Stimulated activated CD8-positive, alpha-beta memory T cell treated with anti-CD3 and anti-CD28 coated beads, Interleukin-15, amount 100 ng/mL, for 24 hours (primary cell): ENCODE results near the gene ZFP57.

ENCODE experiments used
- DNase-seq: peaks from one replicate; pipeline ENCODE4 v3.0.0-alpha.2; 2020; ENCODE audit warnings: low read depth

The ZFP57 gene

DNA sequence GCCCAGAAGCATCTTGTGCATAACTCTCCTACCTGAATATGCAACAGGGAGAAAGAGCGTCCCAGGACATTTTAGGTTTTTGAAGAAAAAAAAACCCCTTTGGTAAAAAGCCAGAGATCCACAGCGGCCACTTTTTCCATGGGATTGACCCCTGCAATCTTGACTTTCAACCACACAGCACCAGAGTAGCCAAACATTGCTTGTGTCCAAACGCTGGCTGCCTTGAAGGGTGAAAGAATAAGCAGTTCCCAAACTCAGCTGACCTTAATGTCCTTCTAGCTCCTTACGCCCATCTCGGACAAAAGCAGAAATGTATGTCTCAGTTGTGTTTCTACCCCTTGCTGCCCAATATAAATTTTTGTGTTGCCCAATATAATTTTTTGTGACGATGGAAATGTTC, 25.3 kb downstream of the ZFP57 start:
- DNase-seq = no peak

DNA sequence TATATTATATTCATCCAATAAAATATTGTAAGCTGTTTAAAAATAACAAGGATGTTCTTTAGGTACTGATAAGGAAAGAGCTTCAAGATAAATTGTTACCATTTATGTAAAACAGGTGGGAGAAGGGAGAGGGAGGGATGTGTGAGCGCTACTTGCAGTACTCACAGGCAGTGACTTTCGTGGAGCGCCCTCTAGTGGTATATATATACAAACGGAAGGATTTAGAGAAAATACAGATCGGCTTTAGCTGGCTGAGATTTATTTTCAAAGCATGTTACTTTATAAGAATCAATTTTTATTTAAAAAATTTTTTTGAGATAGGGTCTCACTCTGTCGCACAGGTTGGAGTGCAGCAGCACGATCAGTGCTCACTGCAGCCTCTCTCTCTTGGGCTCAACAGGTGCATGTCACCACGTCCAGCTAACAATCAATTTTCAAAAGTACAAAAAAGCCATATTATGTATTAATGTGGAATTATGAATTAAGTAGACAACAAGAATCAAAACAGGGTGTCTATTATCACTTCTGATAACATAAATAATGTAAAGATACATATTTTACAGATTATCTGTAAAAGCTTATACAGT, 27.4 kb downstream of the ZFP57 start:
- DNase-seq = no peak

DNA sequence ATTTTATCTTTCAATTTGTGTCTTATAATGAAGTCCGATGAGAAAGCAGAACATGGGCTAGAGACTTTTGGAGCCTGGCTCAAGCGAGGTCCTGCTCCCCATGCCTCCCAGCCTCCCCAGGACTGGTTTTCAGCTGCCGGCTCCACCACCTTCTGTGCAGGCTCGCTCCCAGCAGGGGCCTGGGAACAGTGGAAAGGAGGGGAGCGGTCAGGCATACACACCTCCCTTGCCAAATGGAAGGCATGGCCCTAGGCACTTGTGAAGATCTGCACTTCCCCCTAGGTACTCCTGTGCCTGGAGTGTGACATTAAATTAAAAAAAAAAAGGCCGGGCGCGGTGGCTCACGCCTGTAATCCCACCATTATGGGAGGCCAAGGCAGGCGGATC, 28.8 kb downstream of the ZFP57 start:
- no peak for DNase-seq

DNA sequence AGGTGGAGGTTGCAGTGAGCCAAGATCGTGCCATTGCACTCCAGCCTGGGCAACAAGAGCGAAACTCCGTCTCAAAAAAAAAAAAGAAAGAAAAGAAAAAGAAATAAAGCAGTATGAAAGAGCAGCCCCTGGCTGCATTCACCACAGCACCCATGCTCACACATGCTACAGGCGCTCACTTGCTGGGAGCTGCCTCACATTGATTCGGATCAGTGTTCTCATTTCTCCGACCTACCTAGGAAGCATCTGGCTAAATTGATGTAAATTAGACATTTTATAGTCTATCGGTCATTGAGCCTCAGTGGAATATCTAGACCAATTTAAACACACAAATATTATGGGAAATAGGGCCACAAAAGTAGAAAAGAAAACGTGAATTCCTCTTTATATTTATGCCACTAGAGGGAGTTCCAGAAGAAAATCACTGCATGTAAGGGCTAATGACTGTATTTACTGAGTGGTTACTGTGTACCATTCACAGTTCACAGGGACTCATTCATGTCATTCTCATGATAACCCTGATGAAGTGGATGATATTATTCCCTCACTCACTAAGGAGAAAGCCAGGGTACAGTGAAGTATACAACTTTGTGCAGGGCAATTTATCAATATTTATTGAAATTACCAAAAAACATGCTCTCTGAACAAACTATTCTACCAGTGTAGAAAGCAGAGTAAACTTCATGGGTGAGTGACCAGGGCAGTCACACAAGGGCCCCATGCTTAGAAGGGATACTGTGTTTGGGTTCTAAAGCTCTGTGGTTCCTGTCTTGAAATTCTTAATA, 29.3 kb downstream of the ZFP57 start:
- no peak for DNase-seq

DNA sequence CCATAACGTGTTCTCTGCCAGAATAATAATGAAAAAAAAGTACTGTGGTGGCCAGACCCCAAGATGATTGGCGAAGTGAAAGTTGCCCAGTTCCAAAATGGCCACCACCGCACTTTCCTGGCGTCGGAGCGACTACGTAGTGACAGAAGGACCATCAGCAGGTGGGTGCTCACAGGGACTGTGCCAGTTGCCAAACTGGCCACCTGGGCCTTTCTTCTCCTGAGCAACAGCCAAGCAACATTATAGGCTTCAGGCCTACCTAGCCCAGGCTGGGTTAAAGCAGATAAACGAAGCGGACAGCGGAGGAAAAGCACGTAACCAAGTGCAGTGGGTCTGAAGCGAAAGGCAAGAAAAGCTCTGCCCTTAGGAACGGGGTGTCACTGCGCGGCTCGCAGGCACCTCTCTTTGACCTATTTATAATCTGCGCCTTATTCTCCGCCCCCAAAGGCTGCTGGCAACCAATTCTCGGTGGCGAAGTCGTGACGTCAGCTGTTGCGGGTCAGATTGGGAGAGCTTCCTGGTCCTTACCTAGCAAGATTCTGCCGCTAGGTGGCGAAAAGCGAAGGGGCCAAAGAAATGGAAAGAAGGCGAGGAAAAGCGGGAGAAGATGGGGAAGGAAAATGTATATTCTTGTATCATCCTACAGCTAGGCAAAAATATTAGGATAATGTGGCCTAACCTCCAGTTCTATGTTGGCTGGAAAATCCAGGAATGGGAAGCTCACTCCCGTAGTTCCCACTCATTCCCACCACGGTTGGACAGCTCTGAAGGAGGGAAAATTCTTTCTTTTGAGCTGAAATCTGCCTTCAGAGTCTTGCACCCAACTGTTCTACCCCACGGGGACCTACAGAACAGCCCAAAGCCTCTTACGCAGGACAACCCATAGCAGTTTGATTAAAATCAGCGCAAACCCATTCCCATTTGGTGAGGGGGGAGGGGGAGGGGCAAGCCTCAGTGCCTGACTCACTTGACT, 31.0 kb downstream of the ZFP57 start:
- DNase-seq = peak; percentile 89

DNA sequence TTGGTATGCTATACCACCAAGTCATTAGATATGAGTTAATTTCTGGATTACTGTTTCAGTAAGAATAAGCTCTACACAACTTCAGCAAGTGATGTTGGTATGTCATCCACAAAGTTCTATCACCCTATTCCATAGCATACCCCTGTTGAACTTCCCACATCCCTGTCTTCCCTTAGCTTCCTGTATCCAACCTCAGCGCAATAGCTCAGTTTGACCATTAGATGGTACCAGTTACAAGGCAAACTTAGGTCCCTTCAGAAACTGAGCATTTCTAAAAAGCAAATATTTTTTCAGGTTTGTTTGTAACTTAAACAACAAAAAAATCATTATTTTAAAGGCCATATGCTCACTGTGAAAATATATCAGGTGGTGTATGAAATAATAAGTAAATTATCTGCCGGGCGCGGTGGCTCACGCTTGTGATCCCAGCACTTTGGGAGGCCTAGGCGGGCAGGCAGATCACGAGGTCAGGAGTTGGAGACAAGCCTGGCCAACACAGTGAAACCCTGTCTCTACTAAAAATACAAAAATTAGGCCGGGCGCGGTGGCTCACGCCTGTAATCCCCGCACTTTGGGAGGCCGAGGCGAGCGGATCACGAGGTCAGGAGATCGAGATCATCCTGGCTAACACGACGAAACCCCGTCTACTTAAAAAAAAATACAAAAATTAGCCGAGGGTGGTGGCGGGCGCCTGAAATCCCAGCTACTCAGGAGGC, 32.9 kb downstream of the ZFP57 start:
- no peak for DNase-seq

DNA sequence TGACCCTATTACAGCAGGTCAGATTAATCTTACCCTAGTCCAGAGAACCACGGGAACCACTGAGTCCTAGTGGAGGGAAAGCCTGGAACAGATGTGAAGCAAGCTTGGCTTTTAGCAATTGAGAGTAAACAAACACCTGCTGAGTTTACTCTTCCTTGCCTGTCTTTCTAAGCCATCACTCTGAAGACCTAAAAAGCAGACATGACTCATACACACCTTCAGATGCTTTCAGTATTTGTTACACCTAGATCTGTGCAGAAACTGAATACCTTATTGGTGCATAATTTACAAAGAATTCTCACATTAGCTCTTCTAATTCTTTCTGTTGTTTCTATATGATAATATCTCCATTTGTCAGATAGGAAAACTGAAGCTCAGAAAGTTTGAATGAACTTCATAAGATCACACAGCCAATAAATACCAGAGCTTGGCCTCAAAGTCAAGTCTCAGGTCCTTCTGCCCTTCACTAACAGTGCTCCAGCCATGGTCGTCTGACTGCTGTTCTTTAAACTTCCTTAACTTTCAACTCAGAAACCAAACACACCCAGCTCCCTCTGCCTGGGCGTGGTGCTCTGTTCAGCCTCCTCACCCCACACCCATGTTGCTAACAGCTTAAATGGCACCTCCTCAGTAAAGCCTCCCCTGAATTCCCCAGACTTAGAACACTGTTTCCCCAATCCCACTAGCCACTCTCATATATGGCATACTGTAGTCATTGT, 39.4 kb downstream of the ZFP57 start:
- no peak for DNase-seq

DNA sequence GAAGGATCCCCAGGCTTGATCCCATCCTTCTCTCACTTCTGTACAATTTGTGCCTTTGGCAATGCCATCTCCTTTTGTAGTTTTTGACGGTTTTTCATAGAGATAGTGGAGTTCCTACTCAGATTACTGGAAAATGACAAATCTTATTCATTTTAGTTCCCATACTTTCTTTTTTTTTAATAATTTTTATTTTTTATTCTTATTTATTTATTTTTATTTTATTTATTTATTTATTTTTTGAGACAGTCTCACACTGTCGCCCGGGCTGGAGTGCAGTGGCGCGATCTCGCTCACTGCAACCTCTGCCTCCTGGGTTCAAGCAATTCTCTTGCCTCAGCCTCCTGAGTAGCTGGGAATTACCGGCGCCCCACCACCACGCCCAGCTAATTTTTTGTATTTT, 43.7 kb downstream of the ZFP57 start:
- no peak for DNase-seq

DNA sequence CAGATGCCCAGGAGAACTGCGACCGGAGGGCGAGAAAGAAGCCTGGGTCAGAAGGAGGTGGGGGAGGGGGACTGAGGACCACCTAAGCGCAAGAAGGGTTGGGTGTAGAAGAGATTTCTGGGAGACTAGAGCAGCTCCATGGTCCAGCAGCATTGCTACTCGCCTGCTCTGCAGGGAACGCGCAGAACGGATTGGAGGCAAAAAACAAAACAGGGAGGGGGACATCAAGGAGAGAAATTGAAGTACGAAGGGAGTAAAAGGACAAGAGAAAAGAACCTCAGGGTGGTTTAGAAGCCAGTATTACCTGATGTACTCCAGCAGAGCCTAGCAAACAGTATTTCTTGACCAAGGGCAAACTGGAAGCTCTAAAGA, 47.4 kb downstream of the ZFP57 start:
- no peak for DNase-seq

DNA sequence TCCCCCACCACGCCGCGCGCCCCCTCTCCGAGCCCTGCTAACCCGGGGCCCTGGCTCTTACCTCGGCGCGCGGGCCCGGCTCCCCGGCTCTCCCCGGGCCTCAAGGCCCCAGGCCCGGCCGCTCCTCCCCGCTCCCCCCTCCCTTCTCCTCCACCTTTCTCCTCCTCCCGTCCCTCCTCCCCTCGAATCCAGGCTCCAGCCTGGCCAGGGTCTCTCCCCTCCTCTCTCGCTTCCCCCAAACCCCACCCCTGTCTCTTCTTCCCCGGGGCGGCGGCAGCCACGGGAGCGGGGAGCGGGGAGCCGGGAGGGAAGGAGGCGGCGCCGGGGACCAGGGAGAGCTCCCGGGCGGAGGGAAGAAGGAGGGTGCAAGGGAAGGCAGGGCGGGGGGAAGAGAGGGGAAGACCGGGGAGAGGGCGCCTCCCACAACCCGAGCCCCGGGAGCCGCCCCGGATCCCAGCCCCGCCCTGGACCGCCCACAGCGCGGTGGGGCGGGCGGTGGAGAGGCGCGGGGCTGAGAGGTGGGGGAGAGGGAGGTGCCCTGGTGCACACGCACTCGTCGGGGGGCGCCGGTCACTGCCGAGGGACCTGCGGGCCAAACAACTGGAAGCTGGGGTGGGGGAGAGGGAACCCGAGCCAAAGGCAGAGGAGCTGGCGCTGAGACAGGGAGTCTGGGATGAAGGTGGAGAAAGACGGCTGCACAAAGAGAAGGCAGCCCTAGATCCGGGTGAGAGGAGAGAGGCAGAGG, 48.0 kb downstream of the ZFP57 start, which contains the start of gene GABBR1:
Gene GABBR1, minus strand, starts transcription at position 395 of the 745 bp plus-strand sequence. CDS start 798 bp downstream, outside the sequence.
- peak; percentile 27 for DNase-seq

DNA sequence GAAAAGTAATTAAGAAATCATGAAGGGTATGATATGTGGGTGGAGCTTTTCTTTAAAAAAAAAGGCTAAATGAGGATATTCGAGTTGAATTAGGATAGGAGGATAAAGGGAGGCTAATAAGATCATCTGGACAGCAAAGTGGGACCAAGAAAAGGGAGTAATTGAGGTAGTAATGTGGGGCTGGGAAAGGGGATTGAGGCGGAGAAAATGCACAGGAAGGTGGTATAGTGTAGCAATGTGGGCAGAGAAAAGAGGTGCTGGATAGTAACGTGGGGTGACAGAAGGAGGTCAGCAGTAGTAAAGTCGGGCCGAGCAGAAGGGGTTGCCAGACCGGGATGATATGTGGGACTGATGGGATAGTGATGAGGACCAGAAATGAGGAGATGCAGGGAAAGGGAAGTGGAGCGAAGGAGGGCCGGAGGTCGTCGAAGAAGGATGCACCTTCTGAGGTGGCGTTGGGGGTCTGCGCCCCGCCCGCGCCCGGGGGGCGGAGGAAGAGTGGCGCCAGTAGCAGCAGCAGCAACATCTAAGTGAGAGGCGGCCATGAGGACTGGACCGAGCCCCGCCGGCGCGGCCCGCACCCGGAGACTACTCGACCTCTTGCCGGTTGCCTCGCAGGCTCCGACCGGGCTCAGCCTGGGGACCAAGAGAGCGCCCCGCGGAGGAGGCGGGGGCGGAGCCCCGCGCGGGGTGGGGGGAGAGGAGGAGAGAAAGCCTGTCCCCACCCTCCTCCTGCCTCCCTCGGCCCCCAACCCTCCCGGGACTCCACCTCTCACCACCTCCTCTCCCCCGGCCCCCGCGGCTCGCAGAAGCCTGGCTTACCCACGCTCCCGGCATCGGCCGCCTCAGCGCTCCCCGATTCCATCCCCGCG, 48.9 kb downstream of the ZFP57 start:
- no peak for DNase-seq

DNA sequence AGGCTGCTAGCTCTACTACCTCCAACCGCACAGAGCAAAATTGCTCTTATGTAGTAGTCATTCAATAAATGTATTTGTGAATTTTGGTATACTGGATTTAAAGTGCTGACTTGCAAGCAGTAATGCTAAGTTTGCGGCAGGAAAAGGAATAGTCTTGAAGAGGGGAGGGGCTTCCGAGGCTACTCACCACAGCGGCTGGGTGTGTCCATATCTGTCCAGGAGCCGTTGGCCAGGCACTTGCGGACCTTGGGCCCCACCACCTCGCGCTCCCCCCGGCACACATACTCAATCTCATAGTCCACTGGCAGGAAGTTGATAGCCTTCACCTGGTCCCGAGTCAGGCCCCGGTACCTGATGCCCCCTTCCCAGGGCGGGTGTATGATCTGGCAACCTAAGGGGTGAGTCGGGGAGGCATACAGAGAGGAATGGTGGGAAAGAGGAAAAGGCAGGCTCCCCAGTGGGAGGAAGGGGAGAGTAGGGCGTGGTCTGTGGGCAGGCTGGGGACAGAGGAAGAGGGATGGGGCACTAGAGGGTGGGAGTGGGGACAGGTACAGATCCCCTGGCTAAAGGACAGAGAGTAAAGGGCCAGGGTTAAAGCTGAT, 49.6 kb downstream of the ZFP57 start:
- DNase-seq = no peak

DNA sequence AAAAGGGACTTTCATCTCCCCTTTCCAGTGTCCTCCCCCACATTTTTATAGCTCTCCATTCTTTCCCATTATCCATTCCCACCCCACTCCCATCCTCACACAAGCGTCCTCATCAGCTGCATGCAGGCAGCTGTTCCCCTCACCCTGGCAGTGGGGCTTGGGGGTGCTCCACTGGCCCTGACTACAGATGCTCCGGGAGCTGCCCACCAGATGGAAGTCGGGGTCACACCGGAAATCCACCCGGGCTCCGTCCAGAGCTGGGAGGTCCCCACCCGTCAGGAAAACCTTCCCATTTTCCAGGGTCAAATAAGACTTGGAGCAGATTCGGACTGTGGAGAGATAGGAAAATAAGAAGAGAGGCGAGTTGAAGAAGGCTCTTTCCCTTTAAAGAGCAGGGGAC, 50.6 kb downstream of the ZFP57 start:
- no peak for DNase-seq

DNA sequence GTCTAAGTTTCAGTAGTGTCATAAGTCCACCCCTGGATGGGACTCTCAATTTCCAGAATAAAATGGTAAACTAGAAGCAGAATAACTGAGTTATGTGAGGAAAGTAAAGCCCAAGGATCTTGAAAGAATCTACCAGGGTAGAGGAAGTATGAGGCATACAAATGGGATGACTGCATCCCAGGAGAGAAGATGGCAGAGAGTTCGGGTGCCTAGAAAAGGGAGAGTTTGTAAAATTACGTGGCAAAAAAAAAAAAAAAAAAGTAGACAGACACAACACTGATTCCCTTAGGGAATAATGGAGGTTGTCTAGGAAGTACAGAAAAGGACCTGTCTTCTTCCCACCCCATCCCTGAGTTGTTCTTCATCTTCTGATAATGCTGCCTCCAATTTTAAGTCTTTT, 51.4 kb downstream of the ZFP57 start:
- DNase-seq = no peak

DNA sequence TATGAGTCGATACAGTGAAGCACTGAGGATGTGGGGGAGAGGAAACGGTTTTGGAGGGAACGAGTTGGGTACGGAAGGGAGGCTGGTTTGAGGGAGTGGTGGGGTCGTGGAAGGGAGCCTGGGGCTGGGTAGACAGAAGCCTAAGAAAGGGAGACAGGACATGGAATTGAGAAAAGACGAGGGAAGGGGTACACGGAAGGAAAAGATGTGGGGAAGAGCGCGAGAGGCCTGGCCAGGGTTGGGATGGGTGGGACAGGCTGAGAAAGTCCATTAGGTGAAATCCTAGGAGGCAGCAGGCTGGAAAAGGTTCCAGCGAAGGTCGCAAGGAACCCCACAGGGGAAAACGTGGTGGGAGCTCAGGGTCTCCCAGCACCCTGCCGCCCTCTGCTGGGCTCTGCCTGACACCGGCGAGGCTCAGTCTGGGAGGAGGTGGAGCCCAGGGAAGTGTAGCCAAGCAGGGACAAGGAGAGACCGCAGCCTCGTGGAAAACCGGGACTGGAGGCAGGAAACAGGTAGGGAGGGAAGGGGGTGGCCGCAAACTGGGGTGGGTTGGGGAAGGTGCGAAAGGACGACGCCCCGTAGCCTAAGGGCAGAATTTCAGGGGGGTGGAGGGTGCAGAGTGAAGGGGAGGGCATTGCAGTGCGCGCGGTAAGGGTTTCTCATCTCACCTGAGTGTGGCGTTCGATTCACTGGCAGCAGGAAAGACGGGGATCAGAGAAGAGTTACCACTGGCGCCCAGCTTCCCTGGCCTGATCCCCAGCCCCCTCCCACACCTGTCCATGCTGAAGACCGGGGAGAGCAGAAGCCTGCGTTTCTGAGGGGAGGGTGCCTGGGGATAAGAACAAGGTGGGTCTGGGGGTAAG, 52.3 kb downstream of the ZFP57 start:
- no peak for DNase-seq

DNA sequence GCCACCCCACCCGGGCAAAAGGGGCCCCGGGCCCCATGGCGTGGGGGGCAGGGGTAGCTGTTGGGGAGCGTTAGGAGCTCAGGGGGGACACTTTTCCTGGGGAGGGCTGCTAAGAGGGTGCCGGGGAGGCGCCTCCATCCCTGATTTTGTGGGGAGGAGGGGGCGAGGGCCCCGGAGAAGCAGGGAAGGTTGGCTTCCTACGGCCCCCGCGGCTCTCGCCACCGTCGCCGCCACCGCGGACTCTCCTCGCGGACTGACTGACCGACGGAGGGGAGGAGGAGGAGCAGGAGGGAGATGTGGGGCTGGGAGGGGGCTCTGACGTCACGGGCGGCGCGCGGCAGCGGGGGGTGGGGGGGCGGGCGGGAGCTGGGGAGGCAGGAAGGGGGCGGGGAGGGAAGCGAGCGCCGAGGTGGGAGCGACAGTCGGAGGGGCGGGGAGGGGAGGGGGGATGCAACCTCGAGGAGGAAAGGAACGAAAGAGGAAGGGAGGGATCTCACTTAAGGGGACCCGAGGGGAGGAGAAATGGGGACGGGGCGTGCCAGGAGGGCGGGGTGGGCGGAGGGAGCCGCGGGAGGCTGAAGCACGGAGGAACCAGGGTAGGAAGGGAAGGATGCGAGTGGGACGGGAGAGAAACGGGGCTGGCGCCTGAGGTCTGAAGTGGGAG, 53.1 kb downstream of the ZFP57 start:
- DNase-seq = no peak

DNA sequence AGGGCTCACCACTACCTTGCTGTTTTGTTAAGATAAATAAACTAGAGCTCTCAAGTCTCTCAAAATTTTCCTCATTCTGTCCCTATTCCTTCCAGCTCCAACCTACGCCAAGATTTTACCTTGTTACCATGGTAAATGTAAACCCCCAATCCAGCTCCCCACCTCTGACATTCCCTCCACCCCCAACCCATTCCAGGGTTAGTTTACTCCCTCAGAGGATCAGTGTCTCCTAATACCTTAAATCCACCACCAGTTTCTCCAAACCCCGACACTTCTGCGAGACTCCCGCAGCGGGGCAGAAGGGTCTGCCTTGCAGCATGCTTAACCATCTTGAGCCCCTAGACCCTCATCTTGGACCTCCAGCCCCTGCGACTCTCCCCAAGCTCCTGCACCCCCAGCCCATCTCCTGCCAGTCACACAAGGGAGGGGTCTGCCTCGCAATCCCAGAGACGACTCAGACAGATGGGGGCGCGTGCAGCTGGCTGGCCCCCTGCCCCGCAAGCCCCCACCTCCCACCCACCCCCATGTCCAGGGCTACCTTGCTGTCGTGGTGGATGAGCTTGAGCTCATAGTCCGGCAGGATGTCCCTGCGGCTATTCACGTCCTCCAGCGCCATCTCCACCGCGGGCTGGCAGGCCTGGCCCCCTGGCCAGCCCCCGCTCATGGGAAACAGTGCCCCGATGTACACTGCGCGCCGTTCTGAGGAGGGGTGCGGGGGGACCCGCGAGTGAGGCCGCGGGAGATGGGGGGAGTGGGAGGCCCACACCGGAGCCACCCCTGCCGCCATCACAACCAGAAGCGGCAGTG, 53.8 kb downstream of the ZFP57 start:
- DNase-seq = no peak
